KOPT-K1 (cell line): Measurements from ENCODE around the gene HIPK2.
A peak's percentile ranks its signal among the peaks of the same experiment; 100 is the strongest.
"Not testable (repeated sequence)": the region's sequence is repeated elsewhere in the genome, so short reads cannot be mapped to it uniquely, and the experiment has no call there.

Source experiments
- H3K27ac ChIP-seq: fragments of 200-600 bp; sonication (generic); 2 replicates; pipeline ENCODE4 v1.5.1; 2016; ENCODE audit warnings: antibody characterized with exemption, mild to moderate bottlenecking, low read depth, low read length; ENCODE audit not compliant: poor library complexity, severe bottlenecking
- H3K36me3 ChIP-seq: fragments of 200-600 bp; sonication (generic); 2 replicates; pipeline ENCODE4 v1.5.1; 2017; ENCODE audit warnings: antibody characterized with exemption, mild to moderate bottlenecking, low read length, moderate library complexity; ENCODE audit not compliant: insufficient read depth
- H3K9me3 ChIP-seq: fragments of 200-600 bp; sonication (generic); 2 replicates; pipeline ENCODE4 v1.5.1; 2017; ENCODE audit warnings: antibody characterized with exemption, low read length, mild to moderate bottlenecking; ENCODE audit not compliant: insufficient read depth, poor library complexity, severe bottlenecking

Gene HIPK2

GRCh38 chr7:139631520-139632031, 146.2 kb downstream of the HIPK2 start:
- Histone ChIP-seq H3K27ac (peak overlapping the region; percentile 60), H3K36me3 (no peaks in the 10 kb centered on the region; the same call in none of the 2 replicates), H3K9me3 (no peaks in the 10 kb centered on the region)

GRCh38 chr7:139630643-139631519, 146.9 kb downstream of the HIPK2 start:
- H3K9me3 ChIP-seq = no peaks in the 10 kb centered on the region
- H3K36me3 ChIP-seq = no peaks in the 10 kb centered on the region; the same call in none of the 2 replicates
- H3K27ac ChIP-seq = peak overlapping the region; percentile 60

GRCh38 chr7:139629392-139630082, 148.3 kb downstream of the HIPK2 start:
- Histone ChIP-seq H3K9me3 (no peaks in the 10 kb centered on the region), H3K27ac (peak overlapping the region; percentile 60), H3K36me3 (no peaks in the 10 kb centered on the region; the same call in none of the 2 replicates)

- H3K9me3 ChIP-seq = no peaks in the 10 kb centered on the region
- H3K27ac ChIP-seq = peak overlapping the region; percentile 75
- H3K36me3 ChIP-seq = no peaks in the 10 kb centered on the region; the same call in none of the 2 replicates
These were observed 150.0 kb downstream of the HIPK2 start for GRCh38 chr7:139627831-139628230.

- Histone ChIP-seq H3K9me3 (no peaks in the 10 kb centered on the region), H3K27ac (peak overlapping the region; percentile 75), H3K36me3 (no peaks in the 10 kb centered on the region; the same call in none of the 2 replicates)
These were observed 151.0 kb downstream of the HIPK2 start for GRCh38 chr7:139626817-139627216.

GRCh38 chr7:139623518-139623917, 154.3 kb downstream of the HIPK2 start:
- H3K36me3 ChIP-seq = peaks cover 3% of the 10 kb centered on the region; the same call in 1 of the 2 replicates
- H3K9me3 ChIP-seq = no peaks in the 10 kb centered on the region
- H3K27ac ChIP-seq = peak overlapping the region; percentile 49

GRCh38 chr7:139620676-139621344, 157.0 kb downstream of the HIPK2 start:
- H3K36me3 ChIP-seq = peaks cover 7% of the 10 kb centered on the region; the same call in 1 of the 2 replicates

GRCh38 chr7:139619367-139619657, 158.5 kb downstream of the HIPK2 start:
- Histone ChIP-seq H3K27ac (no peak overlapping the region), H3K9me3 (no peaks in the 10 kb centered on the region), H3K36me3 (peaks cover 7% of the 10 kb centered on the region; the same call in 1 of the 2 replicates)

More at GRCh38 chr7:139620676-139621344, 157.0 kb downstream of the HIPK2 start:
- Histone ChIP-seq H3K27ac (no peak overlapping the region), H3K9me3 (no peaks in the 10 kb centered on the region)

- H3K27ac ChIP-seq = no peak overlapping the region
- H3K36me3 ChIP-seq = peaks cover 12% of the 10 kb centered on the region; the same call in 1 of the 2 replicates
- H3K9me3 ChIP-seq = no peaks in the 10 kb centered on the region
These were observed 159.1 kb downstream of the HIPK2 start for GRCh38 chr7:139618482-139619366.

GRCh38 chr7:139617074-139617473, 160.7 kb downstream of the HIPK2 start:
- no peak overlapping the region for H3K27ac ChIP-seq
- peaks cover 17% of the 10 kb centered on the region; the same call in 1 of the 2 replicates for H3K36me3 ChIP-seq
- no peaks in the 10 kb centered on the region for H3K9me3 ChIP-seq

GRCh38 chr7:139614886-139615285, 162.9 kb downstream of the HIPK2 start:
- Histone ChIP-seq H3K9me3 (no peaks in the 10 kb centered on the region), H3K36me3 (peaks cover 17% of the 10 kb centered on the region; the same call in 1 of the 2 replicates), H3K27ac (no peak overlapping the region)

GRCh38 chr7:139613971-139614411, 163.8 kb downstream of the HIPK2 start:
- Histone ChIP-seq H3K27ac (no peak overlapping the region), H3K9me3 (no peaks in the 10 kb centered on the region), H3K36me3 (peaks cover 17% of the 10 kb centered on the region; the same call in 1 of the 2 replicates)

GRCh38 chr7:139611556-139611955, 166.2 kb downstream of the HIPK2 start:
- peaks cover 10% of the 10 kb centered on the region; the same call in 1 of the 2 replicates for H3K36me3 ChIP-seq
- H3K27ac ChIP-seq, H3K9me3 ChIP-seq: not testable (repeated sequence)

- H3K9me3 ChIP-seq = no peaks in the 10 kb centered on the region
- H3K27ac ChIP-seq = no peak overlapping the region
- H3K36me3 ChIP-seq = peaks cover 10% of the 10 kb centered on the region; the same call in 1 of the 2 replicates
These were observed 167.2 kb downstream of the HIPK2 start for GRCh38 chr7:139610595-139610994.
